IMR-90 (cell line): ENCODE results near the gene TM4SF5. TPM values are rescaled to one million over a fixed set of nuclear protein-coding genes. Genes with fewer than 3 reads are reported as not detected.

Experiments
- ATAC-seq: fragments of 200-7000 bp; cut with Tn5 transposase; 2 replicates; pipeline ENCODE4 v1.9.1; 2020; ENCODE audit warnings: low read depth, mild to moderate bottlenecking, moderate library complexity
- BruUV-seq: library from RNA; stranded (reverse); fragments of 400-500 nt; replicated peaks from 2 replicates; lab custom pipeline; 2021; lab: Mats Ljungman, UMichigan
- CTCF ChIA-PET: fragments of 300-600 bp; formaldehyde crosslinking; extraction: SDS; loops from one replicate; lab custom pipeline; 2021; ENCODE audit warnings: antibody characterized with exemption; lab: Yijun Ruan, JAX
- POLR2A ChIA-PET: fragments of 300-600 bp; sonication (Branson Sonifier 250); formaldehyde crosslinking; loops from one replicate; lab custom pipeline; 2022; ENCODE audit warnings: antibody characterized with exemption; ENCODE audit not compliant: unreplicated experiment; lab: Charles Lee
- DNase-seq: peaks from one replicate; pipeline ENCODE4 v3.0.0; 2013
- H2AFZ ChIP-seq: replicated peaks from 2 replicates; pipeline ENCODE3; 2013; ENCODE audit warnings: low read length, mild to moderate bottlenecking; ENCODE audit not compliant: poor library complexity
- H2AK5ac ChIP-seq: 2 replicates; pipeline ENCODE4 v1.6.1; 2013; ENCODE audit warnings: low read depth, low read length, inconsistent platforms
- H2AK9ac ChIP-seq: replicated peaks from 2 replicates; pipeline ENCODE3; 2013; ENCODE audit warnings: mild to moderate bottlenecking, low read depth, low read length, moderate library complexity; ENCODE audit not compliant: poor library complexity
- H2BK120ac ChIP-seq: 2 replicates; pipeline ENCODE4 v1.6.1; 2013; ENCODE audit warnings: low read depth, low read length, inconsistent platforms
- H2BK15ac ChIP-seq: 3 replicates; pipeline ENCODE4 v1.6.1; 2013; ENCODE audit warnings: low read depth, low read length, inconsistent platforms
- H2BK20ac ChIP-seq: 2 replicates; pipeline ENCODE4 v1.6.1; 2013; ENCODE audit warnings: low read depth, mild to moderate bottlenecking, inconsistent platforms, low read length, moderate library complexity
- H2BK5ac ChIP-seq: 2 replicates; pipeline ENCODE4 v1.6.1; 2013; ENCODE audit warnings: mild to moderate bottlenecking, low read depth, low read length, inconsistent platforms; ENCODE audit not compliant: poor library complexity, severe bottlenecking
- H3K14ac ChIP-seq: replicated peaks from 2 replicates; pipeline ENCODE4 v1.6.1; 2013; ENCODE audit warnings: low read depth, low read length, inconsistent platforms
- H3K18ac ChIP-seq: 2 replicates; pipeline ENCODE4 v1.6.1; 2013; ENCODE audit warnings: low read depth, low read length, control low read depth
- H3K23ac ChIP-seq: 2 replicates; pipeline ENCODE4 v1.6.1; 2013; ENCODE audit warnings: low read depth, low read length, inconsistent platforms
- H3K27ac ChIP-seq: 2 replicates; pipeline ENCODE4 v1.5.1; 2013; ENCODE audit warnings: mild to moderate bottlenecking, control low read depth, low read length; ENCODE audit not compliant: insufficient read depth
- H3K27me3 ChIP-seq: 2 replicates; pipeline ENCODE4 v1.6.1; 2013; ENCODE audit warnings: low read length; ENCODE audit not compliant: control insufficient read depth, insufficient read depth
- H3K36me3 ChIP-seq: 2 replicates; pipeline ENCODE4 v1.6.1; 2013; ENCODE audit warnings: low read length, mixed read lengths; ENCODE audit not compliant: control insufficient read depth, insufficient read depth
- H3K4ac ChIP-seq: 2 replicates; pipeline ENCODE4 v1.6.1; 2013; ENCODE audit warnings: low read depth, low read length, inconsistent platforms
- H3K4me1 ChIP-seq: 2 replicates; pipeline ENCODE4 v1.6.1; 2013; ENCODE audit warnings: low read length, mixed read lengths; ENCODE audit not compliant: control insufficient read depth, insufficient read depth
- H3K4me2 ChIP-seq: 2 replicates; pipeline ENCODE4 v1.6.1; 2013; ENCODE audit warnings: low read depth, mild to moderate bottlenecking, control low read depth, low read length, moderate library complexity
- H3K4me3 ChIP-seq: 2 replicates; pipeline ENCODE4 v1.5.1; 2013; ENCODE audit warnings: low read depth, mild to moderate bottlenecking, control low read depth, low read length, moderate library complexity; ENCODE audit not compliant: insufficient read depth
- H3K56ac ChIP-seq: 2 replicates; pipeline ENCODE4 v1.6.1; 2013; ENCODE audit warnings: low read length, inconsistent platforms; ENCODE audit not compliant: insufficient read depth; ENCODE audit errors: extremely low read depth
- H3K79me1 ChIP-seq, 2 experiments: 2 replicates each; pipeline ENCODE4 v1.6.1; 2013; ENCODE audit warnings: low read length in 2 of 2, inconsistent platforms in 1 of 2, low read depth in 1 of 2
- H3K9ac ChIP-seq: 2 replicates; pipeline ENCODE4 v1.6.1; 2013; ENCODE audit warnings: low read depth, low read length, control low read depth
- H3K9me1 ChIP-seq: 2 replicates; pipeline ENCODE4 v1.6.1; 2013; ENCODE audit warnings: low read length, inconsistent platforms; ENCODE audit not compliant: insufficient read depth
- H3K9me3 ChIP-seq: 2 replicates; pipeline ENCODE4 v1.6.1; 2013; ENCODE audit warnings: low read length; ENCODE audit not compliant: control insufficient read depth, insufficient read depth
- H4K20me1 ChIP-seq: 2 replicates; pipeline ENCODE4 v1.6.1; 2013; ENCODE audit warnings: low read length, inconsistent platforms; ENCODE audit not compliant: insufficient read depth
- H4K5ac ChIP-seq: 2 replicates; pipeline ENCODE4 v1.6.1; 2013; ENCODE audit warnings: mild to moderate bottlenecking, low read depth, low read length, control low read depth
- H4K8ac ChIP-seq, 2 experiments: 2 replicates each; pipeline ENCODE4 v1.6.1; 2013; ENCODE audit warnings: low read depth in 2 of 2, low read length in 2 of 2, control low read depth in 1 of 2, inconsistent platforms in 1 of 2
- H4K91ac ChIP-seq: 2 replicates; pipeline ENCODE4 v1.6.1; 2013; ENCODE audit warnings: low read depth, low read length, inconsistent platforms; ENCODE audit not compliant: insufficient read depth
- BHLHE40 ChIP-seq: fragments of 150-350 bp; IDR thresholded peaks from 2 replicates; pipeline ENCODE4 v1.6.1; 2016; ENCODE audit warnings: mild to moderate bottlenecking, low read depth, low read length
- CEBPB ChIP-seq: IDR thresholded peaks from 2 replicates; pipeline ENCODE4 v1.6.1; 2012; ENCODE audit warnings: low read depth, low read length, improper control_type of control experiment
- CHD1 ChIP-seq: IDR thresholded peaks from 2 replicates; pipeline ENCODE4 v1.6.1; 2012; ENCODE audit warnings: low read depth, low read length, improper control_type of control experiment
- FOS ChIP-seq: fragments of 150-350 bp; IDR thresholded peaks from 2 replicates; pipeline ENCODE4 v1.6.1; 2016; ENCODE audit warnings: low read depth, low read length
- MAZ ChIP-seq: IDR thresholded peaks from 2 replicates; pipeline ENCODE4 v1.6.1; 2012; ENCODE audit warnings: low read depth, mild to moderate bottlenecking, low read length, improper control_type of control experiment, moderate library complexity, borderline replicate concordance
- MXI1 ChIP-seq: IDR thresholded peaks from 2 replicates; pipeline ENCODE4 v1.6.1; 2012; ENCODE audit warnings: low read depth, mild to moderate bottlenecking, low read length, moderate library complexity, borderline replicate concordance
- NFE2L2 ChIP-seq: fragments of 150-350 bp; IDR thresholded peaks from 2 replicates; pipeline ENCODE4 v1.6.1; 2016; ENCODE audit warnings: low read depth, mild to moderate bottlenecking, low read length
- RAD21 ChIP-seq: IDR thresholded peaks from 2 replicates; pipeline ENCODE4 v1.6.1; 2012; ENCODE audit warnings: low read length, improper control_type of control experiment
- RCOR1 ChIP-seq: IDR thresholded peaks from 2 replicates; pipeline ENCODE4 v1.6.1; 2012; ENCODE audit warnings: mild to moderate bottlenecking, low read length, improper control_type of control experiment; ENCODE audit not compliant: insufficient replicate concordance
- RFX5 ChIP-seq: IDR thresholded peaks from 2 replicates; pipeline ENCODE4 v1.8.0; 2012; ENCODE audit warnings: low read depth, mild to moderate bottlenecking, low read length, moderate library complexity
- SMC3 ChIP-seq: fragments of 150-350 bp; IDR thresholded peaks from 2 replicates; pipeline ENCODE4 v1.6.1; 2016; ENCODE audit warnings: low read depth, mild to moderate bottlenecking, antibody characterized with exemption, low read length, moderate library complexity
- USF2 ChIP-seq: fragments of 150-350 bp; IDR thresholded peaks from 2 replicates; pipeline ENCODE4 v1.6.1; 2017; ENCODE audit warnings: mild to moderate bottlenecking, antibody characterized with exemption, low read length, low read depth
- WGBS, 2 experiments: methylation state at CpG; one replicate each; pipeline versions ENCODE4 v1.1.5 to v1.1.7; 2013; ENCODE audit warnings: missing lambda C conversion rate in 2 of 2; ENCODE audit not compliant: insufficient read length in 1 of 2; ENCODE audit errors: extremely low coverage in 2 of 2; 5-methylcytosine and 5-hydroxymethylcytosine counted together
- dilution Hi-C: fragments of 300-500 bp; cut with HindIII; formaldehyde crosslinking; loops from one replicate; pipeline ENCODE4 v1.14.3; 2018; ENCODE audit warnings: low sequenced_read_pairs; ENCODE audit not compliant: unreplicated experiment
- in situ Hi-C: fragments of 300-500 bp; cut with MboI; formaldehyde crosslinking; loops from 3 replicates; pipeline ENCODE4 v1.14.3; 2019; ENCODE audit warnings: low sequenced_read_pairs, inconsistent platforms, mixed read lengths
- intact Hi-C: fragments of 100-400 bp; cut with micrococcal nuclease; formaldehyde crosslinking; loops from 2 replicates; pipeline ENCODE4 v1.10.0; 2022
- polyA plus RNA-seq, 3 experiments: library from polyadenylated mRNA; depleted of rRNA; stranded (reverse); fragments of >200 nt; gene quantifications; 2 replicates each; pipeline ENCODE4 v1.2.3, GENCODE V29; 2012; ENCODE audit warnings: low replicate concordance in 1 of 3
- total RNA-seq: library from RNA; depleted of rRNA; stranded (reverse); fragments of >200 nt; gene quantifications from 2 replicates; pipeline ENCODE4 v1.2.3, GENCODE V29; 2012

The TM4SF5 gene
- total and polyA plus RNA-seq, 2 of the 4 experiments (the other 2 are of a cell fraction): not detected

GRCh38 chr17:4741544-4741943 is 30.1 kb upstream of the TM4SF5 start:
- no peak for DNase-seq
- Histone ChIP-seq H3K27ac (no peak overlapping the region), H2AFZ (no peak overlapping the region), H2AK9ac (no peak overlapping the region), H3K18ac (no peak overlapping the region), H2BK15ac (no peak overlapping the region), H3K79me1 (no peaks in the 10 kb centered on the region), H3K36me3 (no peaks in the 10 kb centered on the region), H3K4ac (no peak overlapping the region), H3K14ac (no peak overlapping the region), H4K91ac (no peak overlapping the region), H3K4me3 (no peak overlapping the region), H3K27me3 (peaks cover 77% of the 10 kb centered on the region), H2BK20ac (no peak overlapping the region), H3K9me3 (no peaks in the 10 kb centered on the region), H4K5ac (no peak overlapping the region), H3K9me1 (no peaks in the 10 kb centered on the region), H2BK5ac (no peak overlapping the region), H3K4me1 (peaks cover 8% of the 10 kb centered on the region; the same call in 1 of the 2 replicates), H4K20me1 (no peaks in the 10 kb centered on the region), H3K23ac (no peak overlapping the region), H2BK120ac (no peak overlapping the region), H2AK5ac (no peak overlapping the region), H3K56ac (no peak overlapping the region), H3K4me2 (no peak overlapping the region), H3K9ac (no peak overlapping the region), H4K8ac (no peak overlapping the region)
- dilution Hi-C loops (no loop called here), intact Hi-C loops (no loop called here), in situ Hi-C loops (no loop called here)
- ChIA-PET CTCF (no interaction called here), POLR2A (no interaction called here)
- 69% methylated on average over 3 of the region's 8 CpGs; no CpG with 5 or more reads in 1 of the 2 experiments for WGBS, 2 experiments
- BruUV-seq: no TSS peak
- no peak for ATAC-seq
- TF ChIP-seq USF2: no peak
- TF ChIP-seq RFX5: no peak
- TF ChIP-seq SMC3: no peak
- TF ChIP-seq NFE2L2: no peak
- TF ChIP-seq MXI1: no peak
- TF ChIP-seq MAZ: no peak
- TF ChIP-seq RAD21: no peak
- TF ChIP-seq RCOR1: no peak
- TF ChIP-seq CHD1: no peak
- TF ChIP-seq CEBPB: no peak
- no peak for TF ChIP-seq FOS
- TF ChIP-seq BHLHE40: no peak
